Choroid plexus epithelial cell (primary cell): Measurements from ENCODE around the gene PTCH2.

Experiments
- DNase-seq: peaks from one replicate; pipeline ENCODE4 v3.0.0-alpha.2; 2010; ENCODE audit warnings: low read depth
- H3K4me3 ChIP-seq: 2 replicates; pipeline ENCODE4 v1.5.1; 2011; ENCODE audit warnings: low read depth, mild to moderate bottlenecking, control low read depth, low read length, moderate library complexity
- CTCF ChIP-seq: conservative IDR thresholded peaks from 2 replicates; pipeline ENCODE4 v1.5.1; 2011; ENCODE audit warnings: low read depth, mild to moderate bottlenecking, control low read depth, inconsistent platforms, low read length, moderate library complexity

The PTCH2 gene

GRCh38 chr1:44780583-44781121 lies 62.4 kb downstream of the PTCH2 start:
- no peak for TF ChIP-seq CTCF
- no peak for DNase-seq
- H3K4me3 ChIP-seq = no peak overlapping the region

GRCh38 chr1:44778705-44779576 lies 64.1 kb downstream of the PTCH2 start:
- no peak for TF ChIP-seq CTCF

GRCh38 chr1:44777969-44778635 lies 65.0 kb downstream of the PTCH2 start:
- no peak for TF ChIP-seq CTCF
- DNase-seq = no peak
- H3K4me3 ChIP-seq = peak overlapping the region; percentile 98

More at GRCh38 chr1:44778705-44779576, 64.1 kb downstream of the PTCH2 start:
- no peak for DNase-seq
- no peak overlapping the region for H3K4me3 ChIP-seq

GRCh38 chr1:44777547-44777946 lies 65.5 kb downstream of the PTCH2 start:
- peak overlapping the region; percentile 98 for H3K4me3 ChIP-seq
- DNase-seq = no peak
- TF ChIP-seq CTCF = no peak

GRCh38 chr1:44776730-44777068 lies 66.4 kb downstream of the PTCH2 start:
- H3K4me3 ChIP-seq = peak overlapping the region; percentile 98
- no peak for DNase-seq
- TF ChIP-seq CTCF = no peak

- DNase-seq = peak; percentile 37
- no peak for TF ChIP-seq CTCF
- H3K4me3 ChIP-seq = peak overlapping the region; percentile 98
Measured at GRCh38 chr1:44775930-44776729, 66.9 kb downstream of the PTCH2 start.
